HEK293 (cell line): Measurements from ENCODE around the gene SCN8A.

Experiments used
- CTCF ChIA-PET: fragments of 350-600 bp; formaldehyde crosslinking; extraction: SDS; loops from one replicate; lab custom pipeline; 2021; ENCODE audit warnings: antibody characterized with exemption; lab: Yijun Ruan, JAX
- POLR2A ChIA-PET: fragments of 300-600 bp; formaldehyde crosslinking; extraction: SDS; loops from one replicate; lab custom pipeline; 2020; ENCODE audit warnings: antibody characterized with exemption, inconsistent platforms; lab: Yijun Ruan, JAX
- H3K27ac ChIP-seq: fragments of 200-500 bp; sonication (Bioruptor generic); 2 replicates; pipeline ENCODE4 v1.5.1; 2014; ENCODE audit warnings: low read depth, low read length, control low read depth, inconsistent platforms; ENCODE audit errors: extremely low read depth
- H3K36me3 ChIP-seq, 2 experiments: fragments of 200-500 bp in 1 of 2; sonication (Bioruptor generic) in 1 of 2; 1 replicate in 1 of 2; 2 replicates in 1 of 2; pipeline ENCODE4 v1.5.1; 2014 to 2017; ENCODE audit warnings: inconsistent platforms in 2 of 2, low read length in 2 of 2; ENCODE audit not compliant: control insufficient read depth in 2 of 2, insufficient read depth in 1 of 2
- H3K4me1 ChIP-seq: fragments of 200-500 bp; sonication (Bioruptor generic); 2 replicates; pipeline ENCODE4 v1.5.1; 2014; ENCODE audit warnings: mild to moderate bottlenecking, low read length, inconsistent platforms; ENCODE audit not compliant: control insufficient read depth, insufficient read depth
- H3K4me3 ChIP-seq: 2 replicates; pipeline ENCODE4 v1.5.1; 2011; ENCODE audit warnings: low read depth, mild to moderate bottlenecking, control low read depth, low read length, moderate library complexity
- H3K9me3 ChIP-seq: fragments of 200-500 bp; sonication (Bioruptor generic); 2 replicates; pipeline ENCODE4 v1.5.1; 2014; ENCODE audit warnings: low read depth, low read length, inconsistent platforms; ENCODE audit not compliant: control insufficient read depth, insufficient read depth
- AEBP2 ChIP-seq: fragments of 450-650 bp; formaldehyde crosslinking; IDR thresholded peaks from 2 replicates; pipeline ENCODE4 v1.5.1; 2016; ENCODE audit warnings: missing biosample characterization, missing genetic modification characterization, borderline replicate concordance
- CTCF ChIP-seq: fragments of 450-650 bp; formaldehyde crosslinking; IDR thresholded peaks from 2 replicates; pipeline ENCODE4 v1.5.1; 2016; ENCODE audit warnings: missing biosample characterization, missing genetic modification characterization
- GLIS1 ChIP-seq: fragments of 450-650 bp; formaldehyde crosslinking; IDR thresholded peaks from 2 replicates; pipeline ENCODE4 v1.5.1; 2016; ENCODE audit warnings: missing biosample characterization, missing genetic modification characterization
- HIC1 ChIP-seq: fragments of 450-650 bp; formaldehyde crosslinking; IDR thresholded peaks from 2 replicates; pipeline ENCODE4 v1.5.1; 2016; ENCODE audit warnings: missing biosample characterization, missing genetic modification characterization
- HOXA7 ChIP-seq: sonication (generic); formaldehyde crosslinking; IDR thresholded peaks from 2 replicates; pipeline ENCODE4 v1.8.1; 2022; ENCODE audit warnings: missing genetic modification reagents, borderline replicate concordance
- HOXC10 ChIP-seq: sonication (generic); formaldehyde crosslinking; IDR thresholded peaks from 2 replicates; pipeline ENCODE4 v1.8.1; 2023; ENCODE audit warnings: mild to moderate bottlenecking, missing genetic modification reagents
- KLF1 ChIP-seq: fragments of 450-650 bp; formaldehyde crosslinking; IDR thresholded peaks from 2 replicates; pipeline ENCODE4 v1.5.1; 2016; ENCODE audit warnings: missing biosample characterization, missing genetic modification characterization
- ZNF133 ChIP-seq: fragments of 450-650 bp; formaldehyde crosslinking; IDR thresholded peaks from 2 replicates; pipeline ENCODE4 v1.5.1; 2016; ENCODE audit warnings: missing biosample characterization, missing genetic modification characterization
- ZNF157 ChIP-seq: fragments of 450-650 bp; formaldehyde crosslinking; IDR thresholded peaks from 2 replicates; pipeline ENCODE4 v1.5.1; 2016; ENCODE audit warnings: missing biosample characterization, missing genetic modification characterization
- ZNF18 ChIP-seq: fragments of 450-650 bp; formaldehyde crosslinking; IDR thresholded peaks from 2 replicates; pipeline ENCODE4 v1.5.1; 2016; ENCODE audit warnings: missing biosample characterization, missing genetic modification characterization
- ZNF19 ChIP-seq: fragments of 450-650 bp; formaldehyde crosslinking; IDR thresholded peaks from 2 replicates; pipeline ENCODE4; 2016; ENCODE audit warnings: missing biosample characterization, missing genetic modification characterization, low read depth
- ZNF211 ChIP-seq: fragments of 450-650 bp; formaldehyde crosslinking; IDR thresholded peaks from 2 replicates; pipeline ENCODE4 v1.5.1; 2016; ENCODE audit warnings: low read depth, missing biosample characterization, missing genetic modification characterization
- ZNF239 ChIP-seq: fragments of 450-650 bp; formaldehyde crosslinking; IDR thresholded peaks from 2 replicates; pipeline ENCODE4 v1.5.1; 2016; ENCODE audit warnings: missing biosample characterization, missing genetic modification characterization
- ZNF266 ChIP-seq: fragments of 450-650 bp; formaldehyde crosslinking; IDR thresholded peaks from 2 replicates; pipeline ENCODE4 v1.5.1; 2016; ENCODE audit warnings: missing biosample characterization, missing genetic modification characterization, low read depth
- ZNF280C ChIP-seq: fragments of 450-650 bp; formaldehyde crosslinking; IDR thresholded peaks from 2 replicates; pipeline ENCODE4 v1.5.1; 2016; ENCODE audit warnings: missing biosample characterization, missing genetic modification characterization
- ZNF518A ChIP-seq: fragments of 450-650 bp; formaldehyde crosslinking; conservative IDR thresholded peaks from 2 replicates; pipeline ENCODE4 v1.5.1; 2016; ENCODE audit warnings: low read depth, missing biosample characterization, missing genetic modification characterization
- ZNF623 ChIP-seq: fragments of 450-650 bp; formaldehyde crosslinking; IDR thresholded peaks from 2 replicates; pipeline ENCODE4 v1.5.1; 2016; ENCODE audit warnings: missing biosample characterization, missing genetic modification characterization
- ZNF629 ChIP-seq: fragments of 450-650 bp; formaldehyde crosslinking; IDR thresholded peaks from 2 replicates; pipeline ENCODE4 v1.5.1; 2017; ENCODE audit warnings: missing biosample characterization, missing genetic modification characterization
- ZNF660 ChIP-seq: fragments of 450-650 bp; IDR thresholded peaks from 2 replicates; pipeline ENCODE4 v1.5.1; 2018; ENCODE audit warnings: missing biosample characterization, mild to moderate bottlenecking, missing genetic modification characterization

The SCN8A gene

GRCh38 chr12:51700887-51701286 is 109.9 kb downstream of the SCN8A start:
- H3K4me1 ChIP-seq, result no peaks in the 10 kb centered on the region
- ChIA-PET POLR2A (no interaction called here), CTCF (interaction anchor here (1.1 kb wide), 1 partner anchor 25 kb away, joined by 3 read pairs; no protein-coding TSS in a partner anchor)
- TF ChIP-seq AEBP2, result no peak
- TF ChIP-seq HOXA7 (CRISPR knock-in tag), result no peak
- TF ChIP-seq KLF1 (tag by site-specific recombination), result no peak
- no peak for TF ChIP-seq ZNF239
- TF ChIP-seq ZNF280C, result no peak
- no peak for TF ChIP-seq ZNF623 (tag by site-specific recombination)
- TF ChIP-seq ZNF133 (tag by site-specific recombination), result no peak
- TF ChIP-seq ZNF266 (tag by site-specific recombination), result no peak
- no peak for TF ChIP-seq ZNF211 (tag by site-specific recombination)
- no peak for TF ChIP-seq ZNF157 (tag by site-specific recombination)
- no peak for TF ChIP-seq GLIS1 (tag by site-specific recombination)
- TF ChIP-seq ZNF518A (tag by site-specific recombination), result no peak
- no peak for TF ChIP-seq ZNF629 (tag by site-specific recombination)
- no peak for TF ChIP-seq HIC1
- no peak for TF ChIP-seq ZNF19 (tag by site-specific recombination)
- no peak for TF ChIP-seq CTCF (tag by site-specific recombination)
- TF ChIP-seq ZNF18 (tag by site-specific recombination), result no peak
- no peak for TF ChIP-seq HOXC10
- no peak for TF ChIP-seq ZNF660
- peaks cover 0 to 4% of the 10 kb centered on the region in 2 experiments; a peak in 1 of 3 replicates for H3K36me3 ChIP-seq
- H3K27ac ChIP-seq, result no peak overlapping the region
- no peak overlapping the region for H3K4me3 ChIP-seq
- H3K9me3 ChIP-seq, result no peaks in the 10 kb centered on the region
